SK-N-MC (cell line): ENCODE results near the gene REEP1.

Experiments
- EZH2 ChIP-seq: fragments of 200-600 bp; sonication (generic); IDR thresholded peaks from one replicate; pipeline ENCODE4 v1.6.1; 2017; ENCODE audit warnings: antibody characterized with exemption
- POLR2AphosphoS5 ChIP-seq: IDR thresholded peaks from 2 replicates; pipeline ENCODE4 v1.6.1; 2012; ENCODE audit warnings: mild to moderate bottlenecking, low read depth, low read length, borderline replicate concordance

- TF ChIP-seq EZH2: no peak
- no peak for TF ChIP-seq POLR2AphosphoS5
These were observed 135.6 kb downstream of the REEP1 start for GRCh38 chr2:86201671-86202335.
